Brain pericyte (primary cell): ENCODE measurements around the gene GSTO1.

ENCODE experiments used
- DNase-seq: peaks from one replicate; pipeline ENCODE4 v3.0.0-alpha.2; 2012; ENCODE audit warnings: low read depth, low spot score

The GSTO1 gene

GRCh38 chr10:104250371-104250770 lies 4.3 kb upstream of the GSTO1 start:
- DNase-seq, result no peak

GRCh38 chr10:104251443-104251842 lies 3.2 kb upstream of the GSTO1 start:
- no peak for DNase-seq

- no peak for DNase-seq
Measured at GRCh38 chr10:104252368-104252767, 2.3 kb upstream of the GSTO1 start.

- no peak for DNase-seq
Measured at GRCh38 chr10:104253106-104253505, 1.6 kb upstream of the GSTO1 start.

GRCh38 chr10:104253606-104254410 lies 884 bp upstream of the GSTO1 start:
- no peak for DNase-seq

- DNase-seq, result no peak
Measured at GRCh38 chr10:104255311-104255981, 754 bp downstream of the GSTO1 start.

GRCh38 chr10:104256335-104256961 lies 1.8 kb downstream of the GSTO1 start:
- DNase-seq, result no peak

- no peak for DNase-seq
Measured at GRCh38 chr10:104257235-104257634, 2.5 kb downstream of the GSTO1 start.

GRCh38 chr10:104258209-104258608 lies 3.5 kb downstream of the GSTO1 start:
- DNase-seq, result no peak

- DNase-seq, result no peak
Measured at GRCh38 chr10:104259456-104259855, 4.8 kb downstream of the GSTO1 start.

GRCh38 chr10:104259999-104260774 lies 5.5 kb downstream of the GSTO1 start:
- no peak for DNase-seq

- no peak for DNase-seq
Measured at GRCh38 chr10:104260775-104261115, 6.1 kb downstream of the GSTO1 start.

- DNase-seq, result no peak
Measured at GRCh38 chr10:104262055-104262454, 7.4 kb downstream of the GSTO1 start.

- no peak for DNase-seq
Measured at GRCh38 chr10:104264783-104265182, 10.1 kb downstream of the GSTO1 start.

GRCh38 chr10:104267721-104268404 lies 13.2 kb downstream of the GSTO1 start:
- DNase-seq, result no peak

- DNase-seq, result no peak
Measured at GRCh38 chr10:104268405-104268712, 13.7 kb downstream of the GSTO1 start.

GRCh38 chr10:104268713-104269645 lies 14.3 kb downstream of the GSTO1 start, which contains the start of gene GSTO2:
Gene GSTO2 (plus strand): TSS chr10:104269184. CDS start chr10:104274916, 5,732 bp downstream.
- peak; percentile 93 for DNase-seq

- DNase-seq, result no peak
Measured at GRCh38 chr10:104273286-104273685, 18.6 kb downstream of the GSTO1 start.

- no peak for DNase-seq
Measured at GRCh38 chr10:104273899-104274575, 19.3 kb downstream of the GSTO1 start.
